H1 (cell line): ENCODE measurements around the gene TNS3. TPM values are rescaled to one million over a fixed set of nuclear protein-coding genes. Genes with fewer than 3 reads are reported as not detected.
A peak's percentile ranks its signal among the peaks of the same experiment; 100 is the strongest.

ENCODE experiments used
- ASH2L ChIP-seq: fragments of 200-600, 300-600 bp; sonication (generic); IDR thresholded peaks from one replicate; pipeline ENCODE4 v1.7.1; 2017; ENCODE audit warnings: low read length
- BCL11A ChIP-seq, 2 experiments: IDR thresholded peaks; one replicate each; pipeline ENCODE4 v1.6.1; 2011; ENCODE audit warnings: low read depth in 2 of 2, low read length in 2 of 2, mild to moderate bottlenecking in 2 of 2
- CHD2 ChIP-seq: IDR thresholded peaks from 2 replicates; pipeline ENCODE4 v1.6.1; 2012; ENCODE audit warnings: low read length, improper control_type of control experiment
- POLR2AphosphoS5 ChIP-seq: IDR thresholded peaks from 2 replicates; pipeline ENCODE4 v1.6.1; 2011; ENCODE audit warnings: low read depth, low read length
- RBBP5 ChIP-seq: IDR thresholded peaks from 2 replicates; pipeline ENCODE4 v1.7.1; 2012; ENCODE audit warnings: low read depth, mild to moderate bottlenecking, inconsistent platforms, low read length, moderate library complexity, borderline replicate concordance
- RFX5 ChIP-seq: IDR thresholded peaks from 2 replicates; pipeline ENCODE4 v1.6.1; 2011; ENCODE audit warnings: low read depth, low read length, improper control_type of control experiment, borderline replicate concordance
- RXRA ChIP-seq: IDR thresholded peaks from 2 replicates; pipeline ENCODE4 v1.6.1; 2011; ENCODE audit warnings: low read depth, mild to moderate bottlenecking, low read length, moderate library complexity; ENCODE audit not compliant: insufficient read depth
- SP4 ChIP-seq: IDR thresholded peaks from 2 replicates; pipeline ENCODE4 v1.6.1; 2012; ENCODE audit warnings: low read length, inconsistent platforms
- TAF7 ChIP-seq: optimal IDR thresholded peaks from 2 replicates; pipeline ENCODE3; 2011; ENCODE audit warnings: low read depth, mild to moderate bottlenecking, inconsistent platforms, low read length, moderate library complexity, borderline replicate concordance
- polyA plus RNA-seq, 7 experiments: library from polyadenylated mRNA; depleted of rRNA in 3 of 7; stranded (reverse) in 5 of 7; unstranded in 2 of 7; fragments of >200 nt in 5 of 7; fragments of 200-250 nt in 2 of 7; gene quantifications; 1 replicate in 5 of 7; 2 replicates in 1 of 7; 4 replicates in 1 of 7; pipeline versions ENCODE4 v1.2.1 to v1.2.3, GENCODE V29; 2011 to 2013; ENCODE audit warnings: missing spikeins in 2 of 7, mixed read lengths in 2 of 7
- total RNA-seq: library from RNA; stranded (reverse); fragmentation: NEBNext Ultra II Directional; extraction: Animal tissue kit (Norgen Biotek cat#: 25700); gene quantifications from 2 replicates; pipeline ENCODE4 v1.2.1, GENCODE V29; 2021
- TF ChIP-seq, protein P1 (sequence below): fragments of 300-600 bp; sonication (generic); IDR thresholded peaks from 2 replicates; pipeline ENCODE4 v1.7.1; 2012; ENCODE audit warnings: low read length, moderate library complexity, mild to moderate bottlenecking, inconsistent platforms; ENCODE audit not compliant: insufficient replicate concordance

The TNS3 gene
- total and polyA plus RNA-seq, 2 of the 8 experiments (the other 6 are each of a cell fraction or from before 2014, with no cell fraction given), result 11.9 to 24.2 TPM

DNA sequence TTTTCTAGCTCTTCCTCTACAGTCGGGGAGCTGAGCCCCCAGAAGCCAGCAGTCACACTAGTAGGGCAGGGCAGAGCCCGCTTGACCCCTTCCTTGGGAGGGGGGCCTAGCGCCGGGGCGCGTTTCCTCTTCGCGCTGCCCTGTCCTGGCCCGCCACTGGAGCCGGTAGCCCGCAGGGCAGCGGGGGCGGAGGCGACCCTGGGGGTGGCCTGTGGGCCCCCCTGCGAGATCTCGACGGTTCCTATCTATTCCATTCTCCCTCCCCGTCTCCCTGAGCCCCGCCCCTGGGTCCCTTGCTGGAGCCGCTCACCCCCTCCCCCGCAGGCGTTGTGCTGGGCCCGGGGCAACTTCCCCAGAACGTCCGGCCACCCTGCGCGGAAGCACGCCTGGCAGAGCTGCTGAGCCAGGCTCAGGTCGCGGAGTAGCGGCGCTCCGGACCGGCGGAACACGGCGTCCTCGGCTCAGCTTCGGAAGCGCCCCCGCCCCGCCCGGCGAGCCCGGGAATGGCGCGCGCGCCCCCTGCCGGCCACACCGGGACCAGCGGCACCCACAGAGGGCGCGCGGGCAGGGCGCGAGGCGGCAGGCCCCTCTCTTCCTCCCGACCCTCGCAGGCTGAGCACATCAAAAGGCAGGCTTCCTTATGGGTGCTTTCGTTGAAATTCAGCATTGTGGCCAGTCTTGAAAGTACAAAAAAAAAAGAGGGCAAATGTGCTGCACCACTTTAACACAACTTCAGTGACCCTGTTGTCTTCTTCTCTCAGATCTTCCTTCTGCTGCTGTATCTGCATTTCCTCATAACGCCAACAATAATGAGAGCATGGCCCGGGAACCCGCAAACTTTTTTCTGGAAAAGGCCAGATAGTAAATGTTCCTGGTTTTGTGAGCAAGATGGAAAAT, 327.6 kb downstream of the TNS3 start (continued):
- TF ChIP-seq, protein P1, sequence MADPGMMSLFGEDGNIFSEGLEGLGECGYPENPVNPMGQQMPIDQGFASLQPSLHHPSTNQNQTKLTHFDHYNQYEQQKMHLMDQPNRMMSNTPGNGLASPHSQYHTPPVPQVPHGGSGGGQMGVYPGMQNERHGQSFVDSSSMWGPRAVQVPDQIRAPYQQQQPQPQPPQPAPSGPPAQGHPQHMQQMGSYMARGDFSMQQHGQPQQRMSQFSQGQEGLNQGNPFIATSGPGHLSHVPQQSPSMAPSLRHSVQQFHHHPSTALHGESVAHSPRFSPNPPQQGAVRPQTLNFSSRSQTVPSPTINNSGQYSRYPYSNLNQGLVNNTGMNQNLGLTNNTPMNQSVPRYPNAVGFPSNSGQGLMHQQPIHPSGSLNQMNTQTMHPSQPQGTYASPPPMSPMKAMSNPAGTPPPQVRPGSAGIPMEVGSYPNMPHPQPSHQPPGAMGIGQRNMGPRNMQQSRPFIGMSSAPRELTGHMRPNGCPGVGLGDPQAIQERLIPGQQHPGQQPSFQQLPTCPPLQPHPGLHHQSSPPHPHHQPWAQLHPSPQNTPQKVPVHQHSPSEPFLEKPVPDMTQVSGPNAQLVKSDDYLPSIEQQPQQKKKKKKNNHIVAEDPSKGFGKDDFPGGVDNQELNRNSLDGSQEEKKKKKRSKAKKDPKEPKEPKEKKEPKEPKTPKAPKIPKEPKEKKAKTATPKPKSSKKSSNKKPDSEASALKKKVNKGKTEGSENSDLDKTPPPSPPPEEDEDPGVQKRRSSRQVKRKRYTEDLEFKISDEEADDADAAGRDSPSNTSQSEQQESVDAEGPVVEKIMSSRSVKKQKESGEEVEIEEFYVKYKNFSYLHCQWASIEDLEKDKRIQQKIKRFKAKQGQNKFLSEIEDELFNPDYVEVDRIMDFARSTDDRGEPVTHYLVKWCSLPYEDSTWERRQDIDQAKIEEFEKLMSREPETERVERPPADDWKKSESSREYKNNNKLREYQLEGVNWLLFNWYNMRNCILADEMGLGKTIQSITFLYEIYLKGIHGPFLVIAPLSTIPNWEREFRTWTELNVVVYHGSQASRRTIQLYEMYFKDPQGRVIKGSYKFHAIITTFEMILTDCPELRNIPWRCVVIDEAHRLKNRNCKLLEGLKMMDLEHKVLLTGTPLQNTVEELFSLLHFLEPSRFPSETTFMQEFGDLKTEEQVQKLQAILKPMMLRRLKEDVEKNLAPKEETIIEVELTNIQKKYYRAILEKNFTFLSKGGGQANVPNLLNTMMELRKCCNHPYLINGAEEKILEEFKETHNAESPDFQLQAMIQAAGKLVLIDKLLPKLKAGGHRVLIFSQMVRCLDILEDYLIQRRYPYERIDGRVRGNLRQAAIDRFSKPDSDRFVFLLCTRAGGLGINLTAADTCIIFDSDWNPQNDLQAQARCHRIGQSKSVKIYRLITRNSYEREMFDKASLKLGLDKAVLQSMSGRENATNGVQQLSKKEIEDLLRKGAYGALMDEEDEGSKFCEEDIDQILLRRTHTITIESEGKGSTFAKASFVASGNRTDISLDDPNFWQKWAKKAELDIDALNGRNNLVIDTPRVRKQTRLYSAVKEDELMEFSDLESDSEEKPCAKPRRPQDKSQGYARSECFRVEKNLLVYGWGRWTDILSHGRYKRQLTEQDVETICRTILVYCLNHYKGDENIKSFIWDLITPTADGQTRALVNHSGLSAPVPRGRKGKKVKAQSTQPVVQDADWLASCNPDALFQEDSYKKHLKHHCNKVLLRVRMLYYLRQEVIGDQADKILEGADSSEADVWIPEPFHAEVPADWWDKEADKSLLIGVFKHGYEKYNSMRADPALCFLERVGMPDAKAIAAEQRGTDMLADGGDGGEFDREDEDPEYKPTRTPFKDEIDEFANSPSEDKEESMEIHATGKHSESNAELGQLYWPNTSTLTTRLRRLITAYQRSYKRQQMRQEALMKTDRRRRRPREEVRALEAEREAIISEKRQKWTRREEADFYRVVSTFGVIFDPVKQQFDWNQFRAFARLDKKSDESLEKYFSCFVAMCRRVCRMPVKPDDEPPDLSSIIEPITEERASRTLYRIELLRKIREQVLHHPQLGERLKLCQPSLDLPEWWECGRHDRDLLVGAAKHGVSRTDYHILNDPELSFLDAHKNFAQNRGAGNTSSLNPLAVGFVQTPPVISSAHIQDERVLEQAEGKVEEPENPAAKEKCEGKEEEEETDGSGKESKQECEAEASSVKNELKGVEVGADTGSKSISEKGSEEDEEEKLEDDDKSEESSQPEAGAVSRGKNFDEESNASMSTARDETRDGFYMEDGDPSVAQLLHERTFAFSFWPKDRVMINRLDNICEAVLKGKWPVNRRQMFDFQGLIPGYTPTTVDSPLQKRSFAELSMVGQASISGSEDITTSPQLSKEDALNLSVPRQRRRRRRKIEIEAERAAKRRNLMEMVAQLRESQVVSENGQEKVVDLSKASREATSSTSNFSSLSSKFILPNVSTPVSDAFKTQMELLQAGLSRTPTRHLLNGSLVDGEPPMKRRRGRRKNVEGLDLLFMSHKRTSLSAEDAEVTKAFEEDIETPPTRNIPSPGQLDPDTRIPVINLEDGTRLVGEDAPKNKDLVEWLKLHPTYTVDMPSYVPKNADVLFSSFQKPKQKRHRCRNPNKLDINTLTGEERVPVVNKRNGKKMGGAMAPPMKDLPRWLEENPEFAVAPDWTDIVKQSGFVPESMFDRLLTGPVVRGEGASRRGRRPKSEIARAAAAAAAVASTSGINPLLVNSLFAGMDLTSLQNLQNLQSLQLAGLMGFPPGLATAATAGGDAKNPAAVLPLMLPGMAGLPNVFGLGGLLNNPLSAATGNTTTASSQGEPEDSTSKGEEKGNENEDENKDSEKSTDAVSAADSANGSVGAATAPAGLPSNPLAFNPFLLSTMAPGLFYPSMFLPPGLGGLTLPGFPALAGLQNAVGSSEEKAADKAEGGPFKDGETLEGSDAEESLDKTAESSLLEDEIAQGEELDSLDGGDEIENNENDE, result no peak
- peak; percentile 66 for TF ChIP-seq ASH2L
- no peak for TF ChIP-seq RXRA
- no peak for TF ChIP-seq SP4
- no peak for TF ChIP-seq CHD2
- TF ChIP-seq TAF7, result peak; percentile 18
- no peak for TF ChIP-seq BCL11A (IDR thresholded peaks at IDR 0.05; ENCODE audit: low read depth in 2 of 2, low read length in 2 of 2)
- no peak for TF ChIP-seq RFX5
- TF ChIP-seq RBBP5, result peak; percentile 39; the same call in 1 of the 2 replicates
- TF ChIP-seq POLR2AphosphoS5, result no peak
